Fibroblast of pulmonary artery (primary cell): Measurements from ENCODE around the gene AMOT.

Experiments
- DNase-seq: peaks from one replicate; pipeline ENCODE4 v3.0.0-alpha.2; 2010; ENCODE audit warnings: low read depth
- H3K4me3 ChIP-seq: replicated peaks from 2 replicates; pipeline ENCODE4 v1.5.1; 2011; ENCODE audit warnings: low read depth, mild to moderate bottlenecking, control low read depth, low read length, moderate library complexity
- TF ChIP-seq, protein P1 (sequence below): IDR thresholded peaks from 2 replicates; pipeline ENCODE4 v1.5.1; 2011; ENCODE audit warnings: mild to moderate bottlenecking, control low read depth, low read length, inconsistent platforms; ENCODE audit errors: missing control alignments

AMOT gene, protein sequence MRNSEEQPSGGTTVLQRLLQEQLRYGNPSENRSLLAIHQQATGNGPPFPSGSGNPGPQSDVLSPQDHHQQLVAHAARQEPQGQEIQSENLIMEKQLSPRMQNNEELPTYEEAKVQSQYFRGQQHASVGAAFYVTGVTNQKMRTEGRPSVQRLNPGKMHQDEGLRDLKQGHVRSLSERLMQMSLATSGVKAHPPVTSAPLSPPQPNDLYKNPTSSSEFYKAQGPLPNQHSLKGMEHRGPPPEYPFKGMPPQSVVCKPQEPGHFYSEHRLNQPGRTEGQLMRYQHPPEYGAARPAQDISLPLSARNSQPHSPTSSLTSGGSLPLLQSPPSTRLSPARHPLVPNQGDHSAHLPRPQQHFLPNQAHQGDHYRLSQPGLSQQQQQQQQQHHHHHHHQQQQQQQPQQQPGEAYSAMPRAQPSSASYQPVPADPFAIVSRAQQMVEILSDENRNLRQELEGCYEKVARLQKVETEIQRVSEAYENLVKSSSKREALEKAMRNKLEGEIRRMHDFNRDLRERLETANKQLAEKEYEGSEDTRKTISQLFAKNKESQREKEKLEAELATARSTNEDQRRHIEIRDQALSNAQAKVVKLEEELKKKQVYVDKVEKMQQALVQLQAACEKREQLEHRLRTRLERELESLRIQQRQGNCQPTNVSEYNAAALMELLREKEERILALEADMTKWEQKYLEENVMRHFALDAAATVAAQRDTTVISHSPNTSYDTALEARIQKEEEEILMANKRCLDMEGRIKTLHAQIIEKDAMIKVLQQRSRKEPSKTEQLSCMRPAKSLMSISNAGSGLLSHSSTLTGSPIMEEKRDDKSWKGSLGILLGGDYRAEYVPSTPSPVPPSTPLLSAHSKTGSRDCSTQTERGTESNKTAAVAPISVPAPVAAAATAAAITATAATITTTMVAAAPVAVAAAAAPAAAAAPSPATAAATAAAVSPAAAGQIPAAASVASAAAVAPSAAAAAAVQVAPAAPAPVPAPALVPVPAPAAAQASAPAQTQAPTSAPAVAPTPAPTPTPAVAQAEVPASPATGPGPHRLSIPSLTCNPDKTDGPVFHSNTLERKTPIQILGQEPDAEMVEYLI

DNA sequence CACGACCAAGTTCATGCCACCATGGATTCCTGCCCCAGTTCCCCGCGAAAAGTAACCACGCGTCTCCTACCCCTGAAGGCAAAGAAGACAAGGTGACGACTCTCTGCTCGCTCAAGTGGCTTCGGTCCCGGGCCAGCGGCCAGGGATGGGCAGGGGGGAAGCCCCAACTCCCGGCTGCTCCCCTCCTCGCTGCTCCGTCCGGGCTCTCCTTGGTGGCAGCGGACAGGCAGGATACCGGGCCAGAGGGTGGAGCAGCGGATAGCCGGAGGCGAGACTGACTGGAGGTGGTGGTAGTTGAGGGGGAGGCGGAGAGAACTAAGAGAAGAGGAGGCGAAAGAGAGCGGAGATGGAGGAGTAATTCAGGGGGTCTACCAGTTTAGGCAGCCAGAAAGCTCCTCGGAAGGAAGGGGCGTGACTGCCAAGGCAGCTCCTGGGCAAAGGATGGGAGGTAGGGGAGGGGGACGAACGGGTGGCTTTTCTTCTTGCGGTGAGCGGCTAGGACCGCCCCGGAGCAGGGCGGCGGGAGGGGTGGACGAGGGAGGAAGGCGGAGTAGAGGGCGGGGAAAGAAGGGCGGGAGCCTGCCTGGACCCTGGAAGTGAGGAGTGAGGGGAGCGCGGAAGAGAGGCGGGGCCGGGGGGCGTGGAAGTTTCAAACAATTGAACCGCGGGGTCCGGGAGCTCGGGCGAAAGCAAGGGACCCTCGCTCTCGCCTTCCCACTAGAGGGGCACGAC lies at the start of gene AMOT:
Gene AMOT, minus strand, starts transcription at position 450 of the 732 bp plus-strand sequence. CDS start 17,705 bp downstream, outside the sequence.
- TF ChIP-seq, protein P1, sequence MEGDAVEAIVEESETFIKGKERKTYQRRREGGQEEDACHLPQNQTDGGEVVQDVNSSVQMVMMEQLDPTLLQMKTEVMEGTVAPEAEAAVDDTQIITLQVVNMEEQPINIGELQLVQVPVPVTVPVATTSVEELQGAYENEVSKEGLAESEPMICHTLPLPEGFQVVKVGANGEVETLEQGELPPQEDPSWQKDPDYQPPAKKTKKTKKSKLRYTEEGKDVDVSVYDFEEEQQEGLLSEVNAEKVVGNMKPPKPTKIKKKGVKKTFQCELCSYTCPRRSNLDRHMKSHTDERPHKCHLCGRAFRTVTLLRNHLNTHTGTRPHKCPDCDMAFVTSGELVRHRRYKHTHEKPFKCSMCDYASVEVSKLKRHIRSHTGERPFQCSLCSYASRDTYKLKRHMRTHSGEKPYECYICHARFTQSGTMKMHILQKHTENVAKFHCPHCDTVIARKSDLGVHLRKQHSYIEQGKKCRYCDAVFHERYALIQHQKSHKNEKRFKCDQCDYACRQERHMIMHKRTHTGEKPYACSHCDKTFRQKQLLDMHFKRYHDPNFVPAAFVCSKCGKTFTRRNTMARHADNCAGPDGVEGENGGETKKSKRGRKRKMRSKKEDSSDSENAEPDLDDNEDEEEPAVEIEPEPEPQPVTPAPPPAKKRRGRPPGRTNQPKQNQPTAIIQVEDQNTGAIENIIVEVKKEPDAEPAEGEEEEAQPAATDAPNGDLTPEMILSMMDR: no peak
- peak; percentile 66 for DNase-seq
- H3K4me3 ChIP-seq: peak within 1 kb of the TSS; percentile 68

DNA sequence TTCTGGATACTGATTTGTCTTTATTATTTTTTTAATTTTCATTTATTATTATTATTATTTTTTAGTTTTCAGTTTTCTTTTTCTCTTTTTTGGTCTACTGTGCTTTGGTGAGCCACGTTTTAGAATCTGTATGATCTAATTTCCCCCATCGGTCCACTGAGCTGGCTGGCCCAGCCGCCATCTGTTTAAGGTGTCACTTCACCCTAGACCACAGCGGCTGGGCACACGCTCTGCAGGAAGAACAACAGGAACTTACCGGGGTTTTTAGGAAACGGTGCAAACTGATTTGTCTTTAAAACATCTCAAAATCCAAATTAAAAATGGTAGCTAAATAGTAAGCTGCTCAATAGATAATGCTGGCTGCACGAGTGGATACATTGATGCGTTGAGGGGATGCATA lies 48.8 kb upstream of the AMOT start:
- TF ChIP-seq, protein P1: no peak
- DNase-seq: no peak
- no peak overlapping the region for H3K4me3 ChIP-seq

DNA sequence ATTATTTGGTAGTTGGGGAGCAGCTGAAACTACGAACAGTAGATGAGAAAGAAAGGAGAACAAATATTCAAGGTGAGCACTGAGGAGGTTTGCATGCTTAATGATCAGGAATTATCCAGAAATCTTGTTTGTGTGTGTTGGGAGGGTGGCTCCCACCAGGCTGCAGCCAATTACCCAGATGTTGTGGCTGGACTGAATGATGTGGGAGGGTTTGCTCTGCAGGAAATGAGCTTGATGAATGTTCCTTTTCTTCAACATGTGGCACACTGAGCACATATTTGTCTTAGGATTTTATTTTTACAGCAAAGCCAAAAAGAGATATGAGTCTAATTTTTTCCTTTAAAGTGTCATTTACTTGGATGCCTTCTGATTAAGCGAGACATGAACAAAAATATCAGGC lies 48.3 kb upstream of the AMOT start:
- H3K4me3 ChIP-seq: no peak overlapping the region
- DNase-seq: no peak
- TF ChIP-seq, protein P1: no peak

DNA sequence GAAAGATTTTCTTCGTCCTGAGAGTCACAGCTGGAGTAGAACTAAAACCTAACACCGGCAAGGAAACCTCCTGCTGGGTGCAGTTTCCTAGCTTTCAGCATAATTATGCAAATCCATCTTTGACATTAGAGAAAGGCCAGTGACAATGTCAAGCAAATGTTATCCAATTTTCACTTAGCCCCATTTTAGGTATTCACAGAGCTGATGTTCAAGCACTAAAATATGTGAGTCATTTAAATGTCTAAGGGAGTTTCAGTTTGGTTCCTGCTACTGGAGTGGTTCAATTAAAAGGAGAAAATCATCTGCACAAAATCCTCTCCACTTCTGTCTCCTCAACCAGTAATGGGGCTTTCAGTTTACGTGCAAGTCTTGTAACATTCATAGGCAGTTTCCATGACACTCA lies 37.1 kb upstream of the AMOT start:
- no peak overlapping the region for H3K4me3 ChIP-seq
- DNase-seq: no peak
- TF ChIP-seq, protein P1: no peak

DNA sequence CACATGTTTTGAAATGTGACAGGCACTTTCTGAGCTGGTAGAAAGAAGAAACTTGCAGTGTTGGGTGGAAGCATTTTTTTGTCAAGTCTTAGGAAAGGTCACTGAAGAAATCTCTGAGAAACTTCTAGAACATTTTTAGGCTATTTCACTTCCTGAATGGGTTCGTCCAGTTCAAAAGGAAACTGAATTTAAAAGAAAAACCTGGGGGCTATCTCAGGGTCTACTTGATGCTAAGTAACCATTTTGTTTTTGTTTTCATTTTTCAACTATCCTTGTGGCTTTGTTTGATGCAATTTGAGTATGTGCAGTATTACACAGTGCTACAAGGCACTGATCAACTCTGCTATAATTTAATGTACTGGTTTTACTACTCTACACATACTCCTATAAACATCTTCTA lies 34.0 kb upstream of the AMOT start:
- no peak for DNase-seq
- no peak overlapping the region for H3K4me3 ChIP-seq
- TF ChIP-seq, protein P1: no peak

DNA sequence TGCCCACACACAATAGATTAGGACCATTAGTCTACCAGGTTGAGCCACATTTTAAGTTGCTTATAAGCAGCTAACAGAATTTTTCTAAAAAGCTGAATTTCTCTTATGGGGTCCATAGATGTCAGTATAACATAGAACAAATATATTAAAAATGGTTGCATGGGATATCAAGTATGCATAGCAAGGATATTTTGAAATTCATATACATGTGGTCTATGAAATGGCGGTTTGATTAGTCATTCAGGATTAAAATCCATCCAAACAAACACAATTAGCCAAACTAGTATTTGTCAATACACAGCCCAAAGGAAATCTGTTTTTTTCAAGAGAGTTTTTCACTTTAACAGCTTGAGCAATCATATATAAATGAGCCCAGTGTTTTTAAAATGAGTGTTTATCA lies 33.5 kb upstream of the AMOT start:
- DNase-seq: peak; percentile 11
- H3K4me3 ChIP-seq: no peak overlapping the region
- TF ChIP-seq, protein P1: peak; percentile 5
